Stimulated activated CD8-positive, alpha-beta memory T cell treated with anti-CD3 and anti-CD28 coated beads, Interleukin-15, amount 100 ng/mL, for 1 hour (primary cell): ENCODE data around the gene UTS2R.
"Not testable (repeated sequence)": the region's sequence is repeated elsewhere in the genome, so short reads cannot be mapped to it uniquely, and the experiment has no call there.

ENCODE experiments used
- DNase-seq: peaks from one replicate; pipeline ENCODE4 v3.0.0-alpha.2; 2020; ENCODE audit warnings: low read depth

UTS2R gene

GRCh38 chr17:82354804-82355308 is 16.7 kb upstream of the UTS2R start:
- DNase-seq = no peak

- DNase-seq = no peak
Measured at GRCh38 chr17:82355770-82356427, 15.7 kb upstream of the UTS2R start.

GRCh38 chr17:82356845-82357355 is 14.7 kb upstream of the UTS2R start:
- no peak for DNase-seq

GRCh38 chr17:82357394-82357793 is 14.2 kb upstream of the UTS2R start:
- no peak for DNase-seq

- DNase-seq = no peak
Measured at GRCh38 chr17:82358465-82359350, 12.9 kb upstream of the UTS2R start, which contains the start of gene TEX19. Gene TEX19 (plus strand): TSS chr17:82359247. CDS start chr17:82362151, 2,904 bp downstream.

- DNase-seq = not testable (repeated sequence)
Measured at GRCh38 chr17:82359451-82360074, 12.0 kb upstream of the UTS2R start.

- no peak for DNase-seq
Measured at GRCh38 chr17:82361885-82362633, 9.5 kb upstream of the UTS2R start.

- no peak for DNase-seq
Measured at GRCh38 chr17:82365606-82366295, 5.8 kb upstream of the UTS2R start.

GRCh38 chr17:82366749-82367148 is 4.8 kb upstream of the UTS2R start:
- DNase-seq = no peak

GRCh38 chr17:82367724-82368524 is 3.6 kb upstream of the UTS2R start:
- no peak for DNase-seq

- no peak for DNase-seq
Measured at GRCh38 chr17:82369211-82369610, 2.4 kb upstream of the UTS2R start.

GRCh38 chr17:82370471-82371332 is 863 bp upstream of the UTS2R start:
- DNase-seq = no peak

- DNase-seq = no peak
Measured at GRCh38 chr17:82372249-82373071, 895 bp downstream of the UTS2R start.

GRCh38 chr17:82373072-82373452 is 1.5 kb downstream of the UTS2R start:
- not testable (repeated sequence) for DNase-seq

GRCh38 chr17:82373731-82374625 is 2.4 kb downstream of the UTS2R start:
- DNase-seq = no peak

- DNase-seq = no peak
Measured at GRCh38 chr17:82374626-82375331, 3.2 kb downstream of the UTS2R start.
